HepG2 (cell line): ENCODE results near the gene ANP32B. TPM values are rescaled to one million over a fixed set of nuclear protein-coding genes. Genes with fewer than 3 reads are reported as not detected.
A peak's percentile ranks its signal among the peaks of the same experiment; 100 is the strongest.

Experiments
- ATAC-seq: fragments of 200-7000 bp; cut with Tn5 transposase; 3 replicates; pipeline ENCODE4 v1.9.1; 2020; ENCODE audit warnings: mild to moderate bottlenecking, moderate library complexity
- BruUV-seq: library from RNA; stranded (reverse); fragments of 400-500 nt; replicated peaks from 2 replicates; lab custom pipeline; 2021; lab: Mats Ljungman, UMichigan
- CTCF ChIA-PET: fragments of 300-600 bp; formaldehyde crosslinking; extraction: SDS; loops from one replicate; lab custom pipeline; 2021; ENCODE audit warnings: low total read pairs, inconsistent platforms, low intra/inter-chr PET ratio; lab: Yijun Ruan, JAX
- POLR2A ChIA-PET: fragments of 350-600 bp; sonication (Branson Sonifier 250); formaldehyde crosslinking; loops from one replicate; lab custom pipeline; 2020; ENCODE audit warnings: antibody characterized with exemption, inconsistent platforms; lab: Yijun Ruan, JAX
- DNase-seq: peaks from one replicate; pipeline ENCODE4 v3.0.0-alpha.2; 2015; ENCODE audit warnings: low spot score
- FAIRE-seq: peaks from 3 replicates; lab custom pipeline; 2011; peaks lifted over from hg19 to GRCh38; lab: Jason Lieb, UNC
- H2AFZ ChIP-seq: one replicate; pipeline ENCODE4 v1.6.1; 2011; ENCODE audit warnings: low read length, inconsistent platforms
- H3K27ac ChIP-seq: fragments of 300-600 bp; 3 replicates; pipeline ENCODE4 v1.8.0; 2011; ENCODE audit warnings: mixed run types, mild to moderate bottlenecking, mixed read lengths, low read length, inconsistent platforms; ENCODE audit not compliant: insufficient read depth; ENCODE audit errors: extremely low read length
- H3K27me3 ChIP-seq, 2 experiments: fragments of 200-600 bp in 1 of 2; 2 replicates in 1 of 2; 3 replicates in 1 of 2; pipeline versions ENCODE4 v1.6.0 to v1.8.0; 2011; ENCODE audit warnings: low read length in 2 of 2, mild to moderate bottlenecking in 2 of 2, moderate library complexity in 2 of 2, inconsistent platforms in 1 of 2; ENCODE audit not compliant: insufficient read depth in 2 of 2, control insufficient read depth in 1 of 2
- H3K36me3 ChIP-seq, 2 experiments: fragments of 200-600 bp in 1 of 2; replicated peaks in 1 of 2; 2 replicates in 1 of 2; 3 replicates in 1 of 2; pipeline versions ENCODE4 v1.5.1 to v1.8.0; 2011; ENCODE audit warnings: low read length in 2 of 2, inconsistent platforms in 1 of 2; ENCODE audit not compliant: insufficient read depth in 2 of 2, control insufficient read depth in 1 of 2
- H3K4me1 ChIP-seq: 2 replicates; pipeline ENCODE4 v1.5.1; 2012; ENCODE audit warnings: low read length, inconsistent platforms; ENCODE audit not compliant: insufficient read depth
- H3K4me2 ChIP-seq: 2 replicates; pipeline ENCODE4 v1.6.0; 2011; ENCODE audit warnings: low read depth, low read length, inconsistent platforms
- H3K4me3 ChIP-seq, 3 experiments: fragments of 200-600 bp in 1 of 3; sonication (generic), shearing (Covaris generic) in 1 of 3; replicated peaks in 1 of 3; 2 replicates each; pipeline ENCODE4 v1.5.1; 2011 to 2016; ENCODE audit warnings: low read length in 3 of 3, inconsistent platforms in 2 of 3, low read depth in 2 of 3, mild to moderate bottlenecking in 2 of 3, control low read depth in 1 of 3, mixed read lengths in 1 of 3; ENCODE audit not compliant: insufficient read depth in 1 of 3
- H3K79me2 ChIP-seq: one replicate; pipeline ENCODE4 v1.6.1; 2011; ENCODE audit warnings: low read length, inconsistent platforms; ENCODE audit not compliant: insufficient read depth
- H3K9ac ChIP-seq: 2 replicates; pipeline ENCODE4 v1.6.0; 2011; ENCODE audit warnings: mild to moderate bottlenecking, low read depth, low read length, inconsistent platforms; ENCODE audit not compliant: insufficient read depth
- H3K9me3 ChIP-seq: 2 replicates; pipeline ENCODE4 v1.5.1; 2012; ENCODE audit warnings: mild to moderate bottlenecking, low read length
- H4K20me1 ChIP-seq: 2 replicates; pipeline ENCODE4 v1.6.0; 2011; ENCODE audit warnings: inconsistent platforms, mild to moderate bottlenecking, low read length, moderate library complexity; ENCODE audit not compliant: insufficient read depth
- NFE2L2 ChIP-seq: fragments of 150-350 bp; IDR thresholded peaks from 2 replicates; pipeline ENCODE4 v1.6.1; 2014; ENCODE audit warnings: low read length
- TAF1 ChIP-seq: sonication (generic); formaldehyde crosslinking; IDR thresholded peaks from 2 replicates; pipeline ENCODE4 v1.4.0; 2020; ENCODE audit warnings: missing genetic modification reagents
- ZNF30 ChIP-seq: sonication (generic); formaldehyde crosslinking; IDR thresholded peaks from 2 replicates; pipeline ENCODE4 v1.5.0; 2020; ENCODE audit warnings: mild to moderate bottlenecking, missing genetic modification reagents
- ZSCAN29 ChIP-seq: sonication (generic); formaldehyde crosslinking; conservative IDR thresholded peaks from 2 replicates; pipeline ENCODE4 v1.4.0; 2020; ENCODE audit warnings: mild to moderate bottlenecking, missing genetic modification reagents
- WGBS: methylation state at CpG from one replicate; pipeline ENCODE4 v1.1.6; 2017; ENCODE audit warnings: low lambda C conversion rate; 5-methylcytosine and 5-hydroxymethylcytosine counted together
- in situ Hi-C: cut with HindIII; loops from 2 replicates; pipeline ENCODE4 v1.10.0; 2017; ENCODE audit warnings: low pct_unique_long_range_greater_than_20kb; ENCODE audit not compliant: extremely low pct_ligation_motif_present
- intact Hi-C: fragments of 100-400 bp; cut with micrococcal nuclease; formaldehyde crosslinking; loops from one replicate; pipeline ENCODE4 v1.10.0; 2022; ENCODE audit not compliant: unreplicated experiment
- polyA plus RNA-seq, 8 experiments: library from polyadenylated mRNA; depleted of rRNA in 3 of 8; stranded (reverse) in 7 of 8; unstranded in 1 of 8; fragments of >200 nt; fragmentation: Illumina TruSeq in 4 of 8; extraction: Trizol in 4 of 8; gene quantifications; 2 replicates each; pipeline versions ENCODE4 v1.2.1 to v1.2.3, GENCODE V29; 2011 to 2016; ENCODE audit warnings: low read depth in 4 of 8, missing spikeins in 1 of 8, mixed read lengths in 1 of 8; ENCODE audit not compliant: insufficient read depth in 1 of 8
- total RNA-seq, 5 experiments: library from RNA; depleted of rRNA; stranded (reverse); fragments of >200 nt; fragmentation: Illumina TruSeq; extraction: Trizol; gene quantifications; 2 replicates each; pipeline ENCODE4 v1.2.3, GENCODE V29; 2016; ENCODE audit warnings: low read depth in 1 of 5
- TF ChIP-seq, protein P1 (sequence below): IDR thresholded peaks from 2 replicates; pipeline ENCODE4 v1.6.1; 2016; ENCODE audit warnings: missing compliant biosample characterization, missing genetic modification reagents, borderline replicate concordance
- TF ChIP-seq, protein P2 (sequence below), 2 experiments: fragments of 450-650 bp in 1 of 2; sonication (generic) in 1 of 2; formaldehyde crosslinking; IDR thresholded peaks; 2 replicates each; pipeline versions ENCODE4 v1.5.0 to v1.8.0; 2020 to 2022; ENCODE audit warnings: mild to moderate bottlenecking in 1 of 2, missing genetic modification reagents in 1 of 2

The ANP32B gene
- total and polyA plus RNA-seq, 2 of the 13 experiments (the other 11 are each of a cell fraction or from before 2014, with no cell fraction given), result 22.1 to 37.5 TPM

DNA sequence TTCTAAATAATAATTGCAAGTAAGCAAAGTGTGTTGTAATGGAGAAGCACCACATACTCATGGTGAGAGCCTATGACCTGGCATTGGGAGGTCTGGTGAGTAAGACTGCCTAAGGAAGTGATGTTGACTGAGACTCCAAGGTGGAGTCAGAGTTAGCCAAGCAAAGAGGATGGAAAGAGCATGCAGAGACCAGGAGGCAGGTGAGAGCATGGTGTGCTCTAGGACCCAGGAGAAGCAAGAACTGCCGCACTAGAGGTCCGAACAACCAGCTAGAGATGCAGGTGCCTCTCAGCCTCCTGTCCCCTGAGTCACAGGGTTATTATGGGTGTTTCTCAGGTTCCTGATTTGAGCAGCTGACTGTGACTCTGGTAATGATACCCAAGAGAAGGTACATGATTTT lies 27.3 kb downstream of the ANP32B start:
- intact Hi-C loops, result no loop called here
- FAIRE-seq, result no peak
- Histone ChIP-seq H3K79me2 (peaks cover 3% of the 10 kb centered on the region), H3K27ac (no peak overlapping the region), H3K36me3 (peaks cover 39 to 91% of the 10 kb centered on the region in 2 experiments)
- 86% methylated on average over 2 of the region's 2 CpGs for WGBS
- CTCF ChIA-PET, result no interaction called here
- TF ChIP-seq, protein P1, sequence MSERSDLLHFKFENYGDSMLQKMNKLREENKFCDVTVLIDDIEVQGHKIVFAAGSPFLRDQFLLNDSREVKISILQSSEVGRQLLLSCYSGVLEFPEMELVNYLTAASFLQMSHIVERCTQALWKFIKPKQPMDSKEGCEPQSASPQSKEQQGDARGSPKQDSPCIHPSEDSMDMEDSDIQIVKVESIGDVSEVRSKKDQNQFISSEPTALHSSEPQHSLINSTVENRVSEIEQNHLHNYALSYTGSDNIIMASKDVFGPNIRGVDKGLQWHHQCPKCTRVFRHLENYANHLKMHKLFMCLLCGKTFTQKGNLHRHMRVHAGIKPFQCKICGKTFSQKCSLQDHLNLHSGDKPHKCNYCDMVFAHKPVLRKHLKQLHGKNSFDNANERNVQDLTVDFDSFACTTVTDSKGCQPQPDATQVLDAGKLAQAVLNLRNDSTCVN, result no peak
- TF ChIP-seq TAF1 (no peak), NFE2L2 (no peak), ZNF30 (CRISPR knock-in tag) (no peak)
- TF ChIP-seq, protein P2, sequence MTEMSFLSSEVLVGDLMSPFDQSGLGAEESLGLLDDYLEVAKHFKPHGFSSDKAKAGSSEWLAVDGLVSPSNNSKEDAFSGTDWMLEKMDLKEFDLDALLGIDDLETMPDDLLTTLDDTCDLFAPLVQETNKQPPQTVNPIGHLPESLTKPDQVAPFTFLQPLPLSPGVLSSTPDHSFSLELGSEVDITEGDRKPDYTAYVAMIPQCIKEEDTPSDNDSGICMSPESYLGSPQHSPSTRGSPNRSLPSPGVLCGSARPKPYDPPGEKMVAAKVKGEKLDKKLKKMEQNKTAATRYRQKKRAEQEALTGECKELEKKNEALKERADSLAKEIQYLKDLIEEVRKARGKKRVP (CRISPR knock-in tag; IDR thresholded peaks at IDR 0.05), result no peak
- TF ChIP-seq, all 625 proteins: peak for 0
- no peaks in the 10 kb centered on the region for H4K20me1 ChIP-seq
- in situ Hi-C loops, result no loop called here
- DNase-seq (no peak), ATAC-seq (peak; percentile 46)
- H2AFZ ChIP-seq, result no peak overlapping the region
- no peaks in the 10 kb centered on the region for H3K4me1 ChIP-seq
- no peaks in the 10 kb centered on the region for H3K27me3 ChIP-seq
- H3K4me2 ChIP-seq, result no peak overlapping the region
- no TSS peak for BruUV-seq
- no peak overlapping the region for H3K9ac ChIP-seq
- no peaks in the 10 kb centered on the region for H3K9me3 ChIP-seq
- H3K4me3 ChIP-seq, result no peak overlapping the region
- POLR2A ChIA-PET, result no interaction called here

GRCh38 chr9:98011122-98011521 lies 28.0 kb downstream of the ANP32B start:
- WGBS, result 98% methylated on average over 7 of the region's 7 CpGs
- H3K27ac ChIP-seq, result no peak overlapping the region
- in situ Hi-C loops (no loop called here), intact Hi-C loops (no loop called here)
- peaks cover 37 to 90% of the 10 kb centered on the region in 2 experiments for H3K36me3 ChIP-seq
- no peak for DNase-seq
- no peaks in the 10 kb centered on the region for H3K4me1 ChIP-seq
- no peak overlapping the region for H3K4me3 ChIP-seq
- H4K20me1 ChIP-seq, result no peaks in the 10 kb centered on the region
- H3K79me2 ChIP-seq, result peaks cover 3% of the 10 kb centered on the region
- CTCF ChIA-PET, result no interaction called here
- BruUV-seq, result no TSS peak
- H3K9ac ChIP-seq, result no peak overlapping the region
- no peak overlapping the region for H3K4me2 ChIP-seq
- H3K27me3 ChIP-seq, result no peaks in the 10 kb centered on the region
- POLR2A ChIA-PET, result no interaction called here
- H3K9me3 ChIP-seq, result no peaks in the 10 kb centered on the region
- TF ChIP-seq ZSCAN29 (CRISPR knock-in tag), result no peak
- H2AFZ ChIP-seq, result no peak overlapping the region
- FAIRE-seq, result no peak
- ATAC-seq, result no peak
